HG02870 (cell line): Measurements from ENCODE around the gene FBRSL1.

Experiments
- ATAC-seq: cut with Tn5 transposase; IDR thresholded peaks from one replicate; pipeline ENCODE4 v1.9.1; 2021; ENCODE audit warnings: mild to moderate bottlenecking, moderate library complexity; ENCODE audit not compliant: unreplicated experiment

Gene FBRSL1

DNA sequence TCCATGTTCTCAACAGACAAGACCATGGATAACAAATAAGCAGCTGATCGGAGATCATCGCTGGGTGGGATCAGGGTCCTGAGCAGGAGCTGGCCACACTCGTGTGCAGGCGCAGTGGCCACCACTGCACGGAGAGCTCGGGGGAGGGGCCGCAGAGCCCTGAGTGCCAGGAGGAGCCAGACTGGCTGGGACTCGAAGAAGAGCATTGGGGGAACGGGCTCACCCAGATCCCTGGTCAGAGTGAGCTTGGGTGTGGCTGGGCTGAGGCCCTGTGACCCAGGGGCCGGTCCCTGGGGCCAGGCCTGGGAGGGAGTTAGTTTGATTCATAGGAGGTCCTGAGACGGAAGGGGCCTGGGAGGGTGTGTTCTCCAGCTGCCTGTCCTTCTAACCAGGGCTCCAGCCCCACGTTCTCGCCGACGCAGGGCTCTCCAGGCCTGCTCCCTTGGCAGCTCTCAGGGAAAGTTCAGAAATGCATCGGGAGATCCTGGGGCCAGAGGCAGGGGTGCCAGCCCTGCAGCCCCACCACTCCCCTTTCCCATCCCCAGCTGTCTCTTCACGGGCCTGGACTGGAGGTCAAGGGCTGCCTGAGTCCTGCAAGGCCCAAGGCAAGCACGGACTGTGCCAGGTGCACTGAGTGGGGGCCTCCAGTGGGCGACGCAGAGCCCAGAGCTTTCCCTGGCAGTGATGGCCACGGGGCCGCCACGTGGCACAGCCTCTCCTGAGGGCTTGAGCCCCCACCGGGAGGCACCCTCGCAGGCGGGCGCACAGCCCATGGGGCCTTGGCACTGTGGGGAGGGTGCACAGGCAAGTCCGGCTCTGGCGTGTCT is 48.1 kb downstream of the FBRSL1 start:
- no peak for ATAC-seq

GRCh38 chr12:132538663-132538990 is 48.7 kb downstream of the FBRSL1 start:
- ATAC-seq = no peak

- ATAC-seq = no peak
Measured at GRCh38 chr12:132539016-132539773, 49.2 kb downstream of the FBRSL1 start.

DNA sequence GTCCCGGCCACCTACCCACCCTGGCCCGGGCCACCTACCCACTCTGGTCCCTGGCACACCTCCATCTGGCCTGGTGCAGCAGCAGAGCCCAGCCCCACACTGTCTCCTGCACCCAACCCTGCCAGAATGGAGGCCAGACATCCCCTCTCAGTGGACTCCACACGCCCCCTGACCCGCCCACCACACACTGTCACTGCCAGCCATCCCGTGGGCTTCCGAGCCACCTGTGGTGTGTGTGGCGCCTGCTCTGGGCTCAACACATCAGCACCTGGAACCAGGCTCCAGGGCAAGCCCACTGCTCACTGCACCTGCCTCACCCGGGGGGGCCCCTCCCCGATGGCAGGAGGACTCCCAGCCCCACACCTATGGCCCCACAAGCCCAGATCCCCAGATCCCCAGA is 50.5 kb downstream of the FBRSL1 start:
- no peak for ATAC-seq

DNA sequence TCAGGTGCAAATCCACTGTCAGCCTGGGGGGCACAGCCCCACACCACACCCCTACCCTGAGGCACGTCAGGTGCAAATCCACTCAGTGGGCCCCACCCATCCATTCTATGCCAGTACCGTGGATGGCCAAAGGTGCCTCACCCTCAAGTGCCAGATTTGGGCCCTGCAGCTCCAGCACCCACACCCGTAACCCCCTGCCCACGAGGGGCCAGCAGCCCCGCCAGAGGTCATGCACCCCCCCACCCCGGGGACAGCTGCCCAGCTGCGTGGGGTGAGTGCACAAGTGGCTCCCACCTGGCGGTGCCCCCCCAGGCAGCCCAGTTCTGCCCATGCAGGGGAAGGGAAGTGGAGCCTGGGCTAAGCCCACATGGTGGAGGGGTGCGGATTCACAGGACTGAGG is 51.2 kb downstream of the FBRSL1 start:
- no peak for ATAC-seq

DNA sequence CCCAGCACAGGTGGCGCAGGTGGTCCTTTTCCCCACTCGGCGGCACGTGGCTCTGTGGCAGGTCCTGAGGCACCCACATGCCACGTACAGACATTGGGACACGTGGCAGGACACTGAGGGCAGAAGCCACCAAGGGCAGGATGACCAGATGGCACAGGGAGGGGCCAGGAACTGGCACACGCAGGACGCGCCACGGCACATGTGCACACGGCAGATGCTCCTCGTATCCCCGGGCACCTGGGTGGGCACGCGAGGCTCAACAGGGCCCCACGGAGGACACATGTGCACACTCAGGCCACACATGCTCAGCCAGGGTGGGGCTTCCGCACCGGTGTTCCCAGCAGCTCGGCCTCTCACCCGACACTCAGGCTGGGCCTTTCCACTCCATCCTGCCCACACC is 52.0 kb downstream of the FBRSL1 start:
- ATAC-seq = no peak

GRCh38 chr12:132542661-132543060 is 52.7 kb downstream of the FBRSL1 start:
- no peak for ATAC-seq

GRCh38 chr12:132543298-132544079 is 53.5 kb downstream of the FBRSL1 start:
- no peak for ATAC-seq

DNA sequence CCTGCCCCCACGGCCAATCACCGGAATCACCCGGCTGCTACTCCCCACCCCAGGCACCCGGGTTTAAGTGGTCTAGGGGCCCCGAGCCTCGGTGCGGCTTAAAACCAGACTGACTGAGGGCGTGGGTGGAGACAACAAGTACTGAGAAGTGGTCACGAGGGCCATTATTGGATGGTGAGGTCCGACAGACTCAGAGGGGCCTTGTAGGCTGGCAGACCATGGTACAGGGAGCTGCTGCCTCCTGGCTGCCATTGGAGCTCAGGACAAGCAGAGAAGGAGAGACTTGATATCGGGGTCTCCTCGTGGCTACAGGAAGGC is 54.1 kb downstream of the FBRSL1 start:
- ATAC-seq = no peak

DNA sequence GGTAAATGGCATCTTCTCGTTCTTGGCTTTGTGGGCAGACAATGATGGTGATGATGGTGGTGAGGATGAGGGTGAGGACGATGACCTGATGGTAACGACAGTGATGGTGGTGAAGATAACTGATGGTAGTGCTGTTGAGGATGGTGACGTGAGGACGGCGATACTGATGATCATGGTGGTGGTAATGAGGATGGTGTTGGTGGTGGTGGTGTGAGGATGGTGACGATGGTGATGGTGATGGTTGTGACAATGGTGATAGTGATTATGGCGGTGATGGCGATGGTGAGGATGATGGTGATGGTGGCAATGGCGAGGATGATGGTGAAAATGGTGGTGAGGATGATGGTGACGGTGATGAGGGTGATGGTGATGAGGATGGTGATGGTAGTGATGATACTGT is 54.5 kb downstream of the FBRSL1 start:
- ATAC-seq = no peak

DNA sequence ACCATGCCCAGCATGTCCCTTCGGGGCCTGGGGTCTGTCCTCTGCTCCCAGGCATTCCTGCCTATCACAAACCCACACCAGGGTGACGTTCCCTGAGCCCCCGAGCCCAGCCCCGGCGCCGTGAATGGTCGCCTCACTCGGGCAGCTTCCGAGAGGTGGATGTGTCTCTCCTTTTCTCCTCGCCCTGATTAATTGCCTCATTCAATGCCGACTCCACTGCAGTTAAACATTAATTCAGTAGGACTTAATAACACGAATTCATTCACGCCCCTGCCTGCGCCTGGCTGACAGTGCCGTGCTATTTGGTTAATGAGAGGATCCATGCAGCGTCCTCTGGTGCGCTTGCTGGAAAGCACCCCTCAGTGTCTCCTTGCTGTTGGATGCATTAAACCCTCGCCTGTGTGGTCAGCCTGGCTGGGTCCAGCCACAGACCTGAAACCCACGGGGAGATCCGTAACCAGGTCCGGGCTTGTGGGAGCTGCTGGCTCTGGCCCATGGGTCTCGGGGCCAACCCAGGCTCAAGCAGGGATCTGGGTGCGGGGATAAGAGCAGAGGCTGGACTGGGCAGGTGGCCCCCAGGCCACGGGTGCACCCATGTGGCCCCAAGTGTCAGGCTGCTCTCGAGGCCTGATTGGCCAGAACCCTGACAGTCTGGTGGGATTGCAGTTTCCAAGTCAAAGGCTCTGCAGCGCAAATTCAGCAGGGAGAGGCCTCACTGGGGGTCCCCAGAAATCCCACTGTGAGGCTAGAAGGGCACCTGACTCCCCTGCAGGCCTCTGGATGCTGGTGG is 55.4 kb downstream of the FBRSL1 start:
- no peak for ATAC-seq

DNA sequence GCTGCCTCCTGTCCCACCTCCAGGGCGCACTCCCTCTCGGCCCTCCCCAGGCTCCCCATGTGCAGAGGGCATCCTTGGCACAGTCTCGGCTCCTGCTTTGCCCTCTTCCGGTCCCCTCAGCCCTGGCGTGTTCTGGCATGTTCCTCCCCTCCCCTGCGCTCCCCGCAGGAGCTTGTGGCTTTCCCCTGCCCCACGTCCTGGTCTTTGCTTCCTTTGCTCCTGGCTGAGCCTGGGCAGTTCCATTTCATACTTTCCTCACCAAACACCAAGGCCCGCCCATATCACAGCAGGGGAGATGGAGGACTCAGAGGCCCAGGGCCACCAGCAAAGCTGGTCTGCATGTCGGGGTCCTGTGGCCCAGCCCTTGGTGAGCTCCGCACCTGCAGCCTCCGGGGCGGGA is 56.0 kb downstream of the FBRSL1 start:
- ATAC-seq = no peak

GRCh38 chr12:132546647-132547046 is 56.7 kb downstream of the FBRSL1 start:
- no peak for ATAC-seq

GRCh38 chr12:132547205-132547740 is 57.3 kb downstream of the FBRSL1 start:
- ATAC-seq = no peak

DNA sequence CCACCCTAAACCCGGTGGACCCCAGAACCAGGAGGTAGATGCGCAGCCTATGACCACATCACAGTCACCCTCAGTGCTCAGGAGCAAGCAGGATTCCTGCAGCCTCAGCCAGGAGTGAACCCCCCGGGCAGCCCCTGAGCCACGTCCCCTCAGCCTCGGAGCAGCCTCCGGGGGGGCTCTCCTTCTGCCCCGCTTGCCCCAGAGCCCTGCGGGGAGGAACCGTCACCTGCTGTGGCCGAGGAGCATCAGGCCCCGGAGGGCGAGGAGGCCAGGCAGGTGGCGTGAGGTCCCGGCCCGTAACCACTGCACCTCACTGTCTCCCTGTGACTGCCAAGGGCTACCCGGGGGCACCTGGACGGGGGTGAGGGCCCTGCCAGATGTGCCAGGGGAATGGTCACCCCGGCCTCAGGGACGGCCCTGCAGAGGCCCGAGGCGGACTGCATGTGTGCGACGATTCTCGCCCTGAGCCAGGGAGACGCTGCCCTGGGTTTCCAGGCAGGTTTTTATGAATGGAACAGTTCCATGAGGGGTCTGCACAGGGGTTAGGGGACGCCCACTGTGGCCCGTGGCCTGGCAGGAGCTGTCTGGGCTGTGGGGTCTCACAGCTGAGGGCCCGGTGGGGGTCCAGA is 58.6 kb downstream of the FBRSL1 start:
- ATAC-seq = no peak

- no peak for ATAC-seq
Measured at GRCh38 chr12:132549059-132549458, 59.1 kb downstream of the FBRSL1 start.

- ATAC-seq = no peak
Measured at GRCh38 chr12:132550014-132550802, 60.3 kb downstream of the FBRSL1 start.

DNA sequence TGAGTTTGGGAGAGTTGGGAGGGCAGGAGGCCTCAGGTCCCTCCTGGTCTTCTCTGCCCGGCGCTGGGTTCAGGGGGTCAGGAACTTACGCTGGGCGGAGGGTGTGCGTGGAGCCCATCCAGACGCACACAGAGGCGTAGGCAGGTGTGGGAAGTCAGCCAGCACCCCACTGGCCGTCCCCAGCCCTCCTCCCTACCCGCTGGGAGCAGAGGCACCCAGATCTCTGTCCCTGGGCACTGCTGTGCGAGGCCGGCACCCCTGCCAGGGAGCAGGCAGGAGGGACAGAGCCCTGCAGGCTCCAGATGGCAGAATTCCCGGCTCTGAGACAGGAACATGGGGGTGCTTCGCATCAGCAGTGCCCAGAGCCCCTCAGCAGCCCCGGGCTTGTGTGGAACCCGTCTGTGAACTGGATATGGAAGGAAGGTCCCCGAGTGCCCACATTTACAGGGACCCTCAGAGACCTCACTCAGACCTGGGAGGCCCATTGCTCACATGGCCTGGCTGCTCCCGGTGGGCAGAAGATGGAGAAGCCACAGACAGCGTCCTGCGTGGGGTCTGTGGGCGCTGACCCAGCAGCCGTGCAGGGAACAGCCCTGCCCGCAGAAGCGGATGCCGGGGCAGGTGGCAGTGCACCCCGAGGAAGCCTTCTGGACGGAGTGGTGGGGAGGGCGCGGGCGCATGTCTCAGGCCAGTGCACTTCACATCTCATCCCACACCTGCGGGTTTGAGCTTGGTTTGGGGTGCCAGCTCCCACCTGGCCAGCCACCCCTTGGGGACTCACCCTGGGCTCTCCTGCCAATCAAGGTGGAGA is 61.1 kb downstream of the FBRSL1 start:
- ATAC-seq = no peak

DNA sequence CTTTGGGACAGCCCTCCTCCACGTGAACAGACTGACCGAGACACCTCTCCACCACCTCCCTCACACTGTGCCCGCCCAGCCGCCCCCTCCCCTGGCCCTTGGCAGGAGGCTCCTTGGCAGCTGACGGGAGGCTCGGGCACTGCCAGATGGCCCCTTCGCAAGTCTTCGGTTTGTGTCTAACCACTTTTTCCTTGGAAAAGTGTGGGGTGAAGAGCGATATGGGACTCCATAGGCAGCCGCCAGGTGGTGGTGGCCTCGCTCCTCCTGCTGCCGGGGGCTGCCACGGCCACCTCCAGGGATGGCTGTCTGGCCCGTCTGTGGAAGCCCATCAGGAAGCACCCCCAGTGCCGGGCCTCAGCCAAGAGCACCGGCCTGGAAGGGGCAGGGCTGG is 61.7 kb downstream of the FBRSL1 start:
- ATAC-seq = no peak
